ENCODE results near the gene CHAMP1. TPM values are rescaled to one million over a fixed set of nuclear protein-coding genes. Genes with fewer than 3 reads are reported as not detected.

CHAMP1 gene
- total RNA-seq, 2 donors from 2014 or later: 5.9 to 10.6 TPM

DNA sequence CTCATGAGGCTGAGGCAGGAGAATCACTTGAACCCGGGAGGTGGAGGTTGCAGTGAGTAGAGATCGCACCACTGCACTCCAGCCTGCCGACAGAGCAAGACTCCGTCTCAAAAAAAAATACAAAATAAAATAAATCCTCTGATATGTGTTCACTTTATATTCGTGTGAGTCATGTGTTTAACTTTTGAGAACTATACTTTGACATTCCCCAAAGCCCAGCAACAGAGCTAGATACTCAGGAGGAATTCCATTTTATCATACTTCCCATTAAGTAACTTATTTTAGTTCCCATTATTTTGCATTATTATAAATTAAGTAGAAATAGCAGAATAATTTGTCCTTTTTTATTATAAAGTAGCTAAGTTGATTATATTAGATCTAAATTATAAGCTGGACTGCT, 3.3 kb upstream of the CHAMP1 start:
- Histone ChIP-seq H3K36me3 (replicated peaks in 1 of 2; ENCODE audit: insufficient read depth in 1 of 2, low read depth in 2 of 2) (peaks cover 0 to 2% of the 10 kb centered on the region in 2 donors), H3K4me3 (no peak overlapping the region), H3K9me3 (no peaks in the 10 kb centered on the region), H3K4me1 (peaks cover 20% of the 10 kb centered on the region), H3K27me3 (no peaks in the 10 kb centered on the region), H3K27ac (no peak overlapping the region)
- ATAC-seq (no peak), DNase-seq (no peak)
- no peak for TF ChIP-seq POLR2A (IDR thresholded peaks at IDR 0.05)
- TF ChIP-seq, protein P1, sequence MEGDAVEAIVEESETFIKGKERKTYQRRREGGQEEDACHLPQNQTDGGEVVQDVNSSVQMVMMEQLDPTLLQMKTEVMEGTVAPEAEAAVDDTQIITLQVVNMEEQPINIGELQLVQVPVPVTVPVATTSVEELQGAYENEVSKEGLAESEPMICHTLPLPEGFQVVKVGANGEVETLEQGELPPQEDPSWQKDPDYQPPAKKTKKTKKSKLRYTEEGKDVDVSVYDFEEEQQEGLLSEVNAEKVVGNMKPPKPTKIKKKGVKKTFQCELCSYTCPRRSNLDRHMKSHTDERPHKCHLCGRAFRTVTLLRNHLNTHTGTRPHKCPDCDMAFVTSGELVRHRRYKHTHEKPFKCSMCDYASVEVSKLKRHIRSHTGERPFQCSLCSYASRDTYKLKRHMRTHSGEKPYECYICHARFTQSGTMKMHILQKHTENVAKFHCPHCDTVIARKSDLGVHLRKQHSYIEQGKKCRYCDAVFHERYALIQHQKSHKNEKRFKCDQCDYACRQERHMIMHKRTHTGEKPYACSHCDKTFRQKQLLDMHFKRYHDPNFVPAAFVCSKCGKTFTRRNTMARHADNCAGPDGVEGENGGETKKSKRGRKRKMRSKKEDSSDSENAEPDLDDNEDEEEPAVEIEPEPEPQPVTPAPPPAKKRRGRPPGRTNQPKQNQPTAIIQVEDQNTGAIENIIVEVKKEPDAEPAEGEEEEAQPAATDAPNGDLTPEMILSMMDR (IDR thresholded peaks at IDR 0.05): no peak
- 72 to 73% methylated on average over 5 of the region's 5 CpGs for WGBS, 2 donors
- intact Hi-C loops (cut with DNase I): no loop called here

DNA sequence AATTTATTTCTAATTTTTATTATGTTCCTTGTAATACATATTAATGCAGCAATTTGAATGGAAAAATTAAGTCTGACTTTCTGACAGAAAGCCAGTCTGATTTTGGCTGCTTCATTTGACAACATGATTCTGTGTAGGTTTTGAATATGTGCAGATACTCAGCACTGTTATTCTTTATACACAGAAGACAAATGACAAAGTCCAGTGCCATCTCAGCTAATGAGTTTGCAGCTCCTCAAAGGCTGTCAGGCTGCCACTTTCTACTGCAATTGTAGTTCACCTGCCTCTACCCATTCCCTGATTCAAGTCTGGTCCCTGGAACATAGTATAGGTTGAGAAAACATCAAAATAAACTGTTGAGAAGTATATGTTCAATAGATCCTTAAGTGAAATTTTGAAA, 2.9 kb upstream of the CHAMP1 start:
- TF ChIP-seq POLR2A (IDR thresholded peaks at IDR 0.05): no peak
- TF ChIP-seq, protein P1 (IDR thresholded peaks at IDR 0.05): no peak
- Histone ChIP-seq H3K9me3 (no peaks in the 10 kb centered on the region), H3K27me3 (no peaks in the 10 kb centered on the region), H3K27ac (no peak overlapping the region), H3K4me1 (peaks cover 25% of the 10 kb centered on the region), H3K4me3 (no peak overlapping the region), H3K36me3 (replicated peaks in 1 of 2; ENCODE audit: insufficient read depth in 1 of 2, low read depth in 2 of 2) (peaks cover 0 to 2% of the 10 kb centered on the region in 2 donors)
- intact Hi-C loops (cut with DNase I): no loop called here
- ATAC-seq (no peak), DNase-seq (no peak)

DNA sequence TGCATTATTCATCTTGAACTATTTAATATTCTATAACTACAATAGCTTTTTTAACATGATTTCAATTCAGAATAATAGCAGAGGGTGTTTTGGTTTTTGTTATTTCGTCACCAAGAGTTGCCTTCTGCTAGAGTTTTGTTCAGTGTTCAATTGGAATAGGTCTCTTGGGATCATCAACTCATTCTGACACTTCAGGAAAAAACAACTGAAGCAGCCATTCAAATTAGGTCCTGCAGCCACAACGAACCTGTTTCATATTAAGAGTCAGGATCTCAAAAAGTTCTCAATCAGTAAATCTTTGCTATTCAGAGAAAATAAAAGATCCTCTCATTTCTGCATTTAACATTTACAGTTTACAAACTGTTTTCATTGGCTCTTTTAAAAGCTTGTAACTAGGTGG, 2.4 kb upstream of the CHAMP1 start:
- 48 to 55% methylated on average over 2 of the region's 2 CpGs for WGBS, 2 donors
- Histone ChIP-seq H3K4me1 (peaks cover 29% of the 10 kb centered on the region), H3K9me3 (no peaks in the 10 kb centered on the region), H3K27me3 (no peaks in the 10 kb centered on the region), H3K27ac (no peak overlapping the region), H3K4me3 (no peak overlapping the region), H3K36me3 (replicated peaks in 1 of 2; ENCODE audit: insufficient read depth in 1 of 2, low read depth in 2 of 2) (peaks cover 0 to 2% of the 10 kb centered on the region in 2 donors)
- ATAC-seq (no peak), DNase-seq (no peak)
- intact Hi-C loops (cut with DNase I): no loop called here
- TF ChIP-seq, protein P1 (IDR thresholded peaks at IDR 0.05): no peak
- TF ChIP-seq POLR2A (IDR thresholded peaks at IDR 0.05): no peak

DNA sequence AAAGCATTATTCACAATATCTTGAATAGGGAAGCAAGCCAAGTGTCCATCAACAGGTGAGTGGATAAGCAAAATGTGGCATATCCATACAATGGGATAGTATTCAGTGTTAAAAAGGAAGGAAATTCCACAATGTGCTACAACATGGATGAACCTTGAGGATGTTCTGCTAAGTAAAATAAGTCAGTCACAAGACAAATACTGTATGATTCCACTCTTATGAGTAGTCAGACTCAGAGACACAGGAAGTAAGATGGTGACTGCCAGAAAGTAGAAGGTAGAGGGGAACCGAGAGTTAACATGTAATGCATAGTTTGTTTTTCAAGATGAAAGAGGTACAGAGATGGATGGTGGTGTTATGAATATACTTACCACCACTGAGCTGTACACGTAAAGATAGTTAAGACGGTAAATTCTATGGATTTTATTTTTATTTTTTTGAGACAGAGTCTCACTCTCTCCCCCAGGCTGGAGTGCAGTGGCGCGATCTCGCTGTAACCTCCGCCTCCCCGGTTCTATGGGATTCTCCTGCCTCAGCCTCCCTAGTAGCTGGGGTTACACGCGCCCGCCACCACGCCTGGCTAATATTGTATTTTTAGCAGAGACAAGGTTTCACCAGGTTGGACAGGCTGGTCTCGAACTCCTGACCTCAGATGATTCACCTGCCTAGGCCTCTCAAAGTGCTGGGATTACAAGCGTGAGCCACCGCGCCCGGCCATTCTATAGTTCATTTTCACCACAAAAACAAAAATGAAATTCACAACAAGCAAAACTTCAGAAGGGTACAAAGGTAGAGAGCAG, 1.0 kb upstream of the CHAMP1 start:
- ATAC-seq: no peak

More for the DNA sequence above, 1.0 kb upstream of the CHAMP1 start:
- H3K36me3 ChIP-seq (replicated peaks in 1 of 2; ENCODE audit: insufficient read depth in 1 of 2, low read depth in 2 of 2): no peaks in the 10 kb centered on the region
- H3K9me3 ChIP-seq: no peaks in the 10 kb centered on the region
- no peaks in the 10 kb centered on the region for H3K27me3 ChIP-seq
- DNase-seq: no peak
- intact Hi-C loops (cut with DNase I): no loop called here
- peaks cover 40% of the 10 kb centered on the region for H3K4me1 ChIP-seq
- no peak overlapping the region for H3K4me3 ChIP-seq
- peak overlapping the region; percentile 76 to 96 (median 90) for H3K27ac ChIP-seq
- no peak for TF ChIP-seq POLR2A (IDR thresholded peaks at IDR 0.05)
- TF ChIP-seq, protein P1 (IDR thresholded peaks at IDR 0.05): no peak
- 77 to 81% methylated on average over 17 of the region's 17 CpGs for WGBS, 2 donors

All from body of pancreas (tissue), 4 donors.